CD4-positive, alpha-beta T cell treated with Interleukin-2 at 100 ng/mL for 4 hours (primary cell): ENCODE measurements around the gene FAM20A.
"Not testable (repeated sequence)": the region's sequence is repeated elsewhere in the genome, so short reads cannot be mapped to it uniquely, and the experiment has no call there.

Experiments used
- DNase-seq: peaks from one replicate; pipeline ENCODE4 v3.0.0-alpha.2; 2020; ENCODE audit warnings: low spot score

Gene FAM20A

GRCh38 chr17:68518063-68518815 is 82.9 kb downstream of the FAM20A start:
- DNase-seq = no peak

GRCh38 chr17:68517605-68518004 is 83.6 kb downstream of the FAM20A start:
- not testable (repeated sequence) for DNase-seq

DNA sequence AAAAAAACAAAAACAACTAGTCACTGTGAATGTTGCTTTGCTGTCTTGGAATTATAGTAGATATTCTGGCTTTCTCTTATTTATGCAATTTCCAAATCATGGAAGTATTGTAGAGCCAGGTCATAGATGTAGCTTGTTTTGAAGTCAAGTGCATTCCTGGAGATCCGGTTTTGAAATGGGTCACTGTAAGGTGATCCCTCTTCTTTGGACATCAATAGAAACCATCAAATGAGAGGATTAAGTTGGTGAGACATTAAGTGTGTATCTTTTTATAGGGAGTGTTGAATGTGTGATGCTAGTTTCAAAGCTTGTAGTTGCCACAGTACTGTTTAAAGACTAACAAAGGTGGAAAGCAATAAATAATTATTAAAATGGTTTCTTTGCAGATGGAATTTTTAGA is 84.4 kb downstream of the FAM20A start:
- no peak for DNase-seq

DNA sequence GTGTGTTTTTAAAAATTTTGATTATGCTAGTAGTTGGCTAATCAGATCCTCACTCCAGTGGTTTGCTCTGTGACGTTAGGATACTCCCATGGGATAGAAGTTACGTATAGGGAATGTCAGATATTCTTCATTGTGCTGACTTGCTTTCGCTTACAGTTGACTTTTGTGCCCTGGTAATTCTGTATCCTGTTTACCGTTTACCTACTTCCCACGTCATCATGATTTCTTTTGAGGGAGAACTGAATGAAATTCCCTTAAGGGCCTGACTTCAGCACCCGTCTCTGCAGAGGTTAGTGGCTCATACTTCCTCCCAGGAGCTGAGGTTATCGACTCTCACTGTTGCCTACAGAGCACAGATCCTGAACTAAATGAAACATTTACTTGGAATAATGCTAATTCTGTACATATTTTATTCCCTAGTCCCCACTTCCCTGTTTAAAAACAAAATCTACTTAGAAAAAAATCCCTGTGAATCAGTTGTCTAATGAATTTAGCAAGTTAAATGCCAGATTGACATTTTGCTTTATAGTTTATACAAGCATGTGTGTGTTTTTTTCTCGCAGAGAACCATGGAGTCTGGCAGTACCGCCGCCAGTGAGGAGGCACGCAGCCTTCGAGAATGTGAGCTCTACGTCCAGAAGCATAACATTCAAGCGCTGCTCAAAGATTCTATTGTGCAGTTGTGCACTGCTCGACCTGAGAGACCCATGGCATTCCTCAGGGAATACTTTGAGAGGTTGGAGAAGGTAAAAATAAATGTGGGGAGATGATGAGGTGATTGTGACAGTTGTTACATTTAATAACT is 86.1 kb downstream of the FAM20A start:
- DNase-seq = no peak

- DNase-seq = no peak
Observed at GRCh38 chr17:68513932-68514331, 87.2 kb downstream of the FAM20A start.

GRCh38 chr17:68512960-68513474 is 88.2 kb downstream of the FAM20A start:
- no peak for DNase-seq

GRCh38 chr17:68512247-68512959 is 88.8 kb downstream of the FAM20A start, which contains the start of gene PRKAR1A:
TSS of gene PRKAR1A (plus strand) at chr17:68512430. CDS start at chr17:68515400, 2,970 bp downstream.
- peak; percentile 91 for DNase-seq

DNA sequence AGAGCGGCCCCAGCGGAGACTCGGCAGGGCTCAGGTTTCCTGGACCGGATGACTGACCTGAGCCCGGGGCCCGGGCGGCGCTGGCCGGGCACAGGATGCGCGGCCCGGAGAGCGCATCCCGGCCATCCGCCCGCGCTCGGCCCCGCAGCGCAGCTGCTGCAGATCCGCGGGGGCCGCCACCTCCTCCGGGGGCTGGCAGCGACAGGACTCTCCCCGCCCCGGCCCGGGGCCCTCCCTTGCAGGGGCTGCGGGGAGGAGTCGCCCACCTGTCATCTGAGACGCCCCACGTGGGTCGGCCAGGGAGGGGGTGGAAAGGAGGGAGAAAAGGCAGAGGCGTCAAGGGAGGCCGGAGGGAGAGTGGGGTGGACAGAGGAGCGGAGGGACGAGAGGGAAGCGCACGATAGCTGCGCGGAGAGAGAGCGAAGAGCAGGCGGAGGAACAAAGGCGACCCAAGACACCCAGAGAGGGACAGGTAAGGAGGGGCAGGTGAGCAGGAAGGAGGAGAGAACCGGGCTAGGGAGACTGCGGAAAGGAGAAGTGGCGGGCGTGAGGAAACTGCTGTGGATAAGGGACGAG is 89.4 kb downstream of the FAM20A start:
- peak; percentile 66 for DNase-seq

- no peak for DNase-seq
Observed at GRCh38 chr17:68511254-68511670, 89.9 kb downstream of the FAM20A start.

- DNase-seq = no peak
Observed at GRCh38 chr17:68509141-68510057, 91.8 kb downstream of the FAM20A start.

GRCh38 chr17:68507576-68507975 is 93.6 kb downstream of the FAM20A start:
- DNase-seq = no peak

- no peak for DNase-seq
Observed at GRCh38 chr17:68505951-68506350, 95.2 kb downstream of the FAM20A start.

DNA sequence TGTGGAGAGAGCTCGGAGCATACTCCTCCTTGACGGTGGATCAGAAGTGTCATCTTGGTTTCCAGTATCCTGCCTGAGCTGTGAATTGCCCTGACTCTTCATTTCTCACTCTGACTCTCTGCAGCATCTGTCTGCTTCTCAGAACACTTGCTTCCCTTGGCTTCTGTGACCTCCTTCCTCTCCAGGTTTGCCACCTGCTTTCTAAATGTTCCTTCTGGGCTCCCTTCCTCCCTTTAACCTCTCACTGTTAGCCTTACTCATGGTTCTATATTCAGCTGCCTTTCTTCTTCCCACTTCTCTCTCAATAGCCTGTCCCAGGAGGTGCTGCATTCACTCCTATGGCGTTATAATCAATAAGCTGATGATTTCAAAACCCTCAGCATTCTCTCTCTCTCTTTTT is 100.1 kb downstream of the FAM20A start:
- no peak for DNase-seq

DNA sequence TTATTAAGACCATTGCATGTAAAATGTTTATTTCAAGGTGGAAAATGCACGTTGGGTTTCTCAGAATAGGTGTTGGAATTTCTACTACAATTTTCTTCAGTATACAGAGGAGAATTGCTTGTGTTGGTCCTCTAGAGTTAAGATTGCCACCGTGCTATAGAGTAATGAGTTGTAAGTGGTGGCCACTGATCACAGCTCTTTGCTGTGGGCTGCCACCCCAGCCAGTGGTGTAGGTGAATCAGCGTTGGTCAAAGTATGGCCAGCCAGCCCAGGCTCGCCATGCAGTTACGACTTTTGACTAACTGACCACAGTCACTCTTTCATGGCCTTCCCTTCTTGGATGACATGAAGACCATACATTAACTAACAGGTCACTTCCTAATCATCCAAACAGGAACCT is 101.6 kb downstream of the FAM20A start:
- no peak for DNase-seq

DNA sequence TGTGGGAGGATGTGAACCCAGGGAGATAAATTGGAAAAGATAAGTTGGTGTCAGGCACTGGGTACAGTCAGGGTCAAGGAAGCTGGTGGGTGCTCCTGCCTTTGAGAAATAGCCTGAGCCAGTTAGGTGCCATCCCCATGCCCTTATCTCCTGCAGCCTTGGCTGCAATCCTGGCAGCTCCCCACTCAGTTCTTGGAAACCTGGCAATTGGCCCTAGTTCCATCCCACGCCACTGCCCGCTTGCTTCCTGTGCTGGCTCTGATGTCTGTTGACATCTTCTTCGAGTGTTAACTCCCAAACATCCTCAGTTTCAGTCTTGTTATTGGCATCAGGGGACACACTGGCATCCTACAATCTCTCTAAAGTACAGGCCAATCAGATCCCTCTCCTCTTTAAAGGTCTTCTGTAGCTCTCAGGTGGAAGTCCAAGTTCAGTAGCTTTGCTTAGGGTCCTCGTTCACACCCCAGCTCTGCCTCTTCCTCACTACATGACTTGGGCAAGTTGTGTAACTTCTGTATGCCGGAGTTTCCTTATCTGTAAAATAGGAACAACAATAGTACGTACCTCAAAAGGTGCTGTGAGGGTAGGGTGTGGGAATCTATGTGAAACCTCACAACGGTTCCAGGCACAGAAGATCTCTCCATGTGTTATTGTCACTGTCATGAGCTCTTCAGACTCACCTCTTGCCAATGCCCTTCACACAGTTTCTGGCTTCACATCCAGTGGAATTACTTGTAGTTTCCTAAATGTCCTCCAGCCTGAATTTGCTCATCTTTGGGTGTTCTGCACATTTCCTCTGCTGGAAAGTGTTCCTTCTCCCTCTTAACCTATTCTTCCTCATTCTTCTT is 102.5 kb downstream of the FAM20A start:
- DNase-seq = no peak

DNA sequence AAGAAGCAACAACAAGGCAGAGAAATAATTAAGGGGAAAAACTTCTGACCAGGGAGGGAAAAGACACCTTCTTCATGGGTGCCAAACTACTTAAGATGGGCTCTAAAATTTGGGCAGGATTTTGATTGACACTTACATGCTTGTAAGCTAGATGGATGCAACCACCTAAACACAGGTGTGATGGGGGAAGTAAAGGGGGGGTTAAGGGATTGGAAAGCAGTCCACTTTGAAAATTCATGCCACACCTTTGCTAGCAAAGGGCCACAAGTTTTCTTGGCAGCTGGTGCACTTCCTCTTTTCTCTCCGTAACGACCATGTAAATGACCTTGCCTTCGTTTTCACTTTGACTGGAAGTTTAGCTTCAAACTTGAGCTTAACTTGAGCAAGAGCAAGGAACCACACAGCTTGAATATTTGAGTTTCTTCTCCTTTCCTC is 103.3 kb downstream of the FAM20A start:
- DNase-seq = peak; percentile 17

- no peak for DNase-seq
Observed at GRCh38 chr17:68495081-68495480, 106.1 kb downstream of the FAM20A start.

- DNase-seq = not testable (repeated sequence)
Observed at GRCh38 chr17:68492394-68493054, 108.6 kb downstream of the FAM20A start.
